ENCODE results near the gene FSTL4.

The FSTL4 gene

DNA sequence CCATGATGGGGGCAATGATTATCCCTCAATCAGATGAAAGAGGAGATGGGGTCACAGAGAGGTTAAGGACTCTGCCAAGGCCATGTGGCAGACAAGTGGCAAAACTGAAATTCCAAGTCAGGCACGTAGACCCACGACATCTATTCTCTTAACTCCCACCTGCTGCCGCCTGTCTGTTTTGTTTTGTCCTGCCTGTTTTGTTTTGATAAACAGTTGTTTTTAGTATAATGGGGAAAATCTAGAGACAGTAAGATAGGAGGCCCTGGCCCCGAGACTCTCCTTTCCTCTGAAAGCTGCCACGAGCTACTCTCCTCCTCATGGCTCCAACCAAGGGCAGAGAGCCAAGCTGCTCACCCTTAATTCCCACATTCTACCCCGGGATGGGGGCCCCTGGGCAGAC, 4.9 kb downstream of the FSTL4 start (continued):
- no peak for TF ChIP-seq ISL1 (CRISPR knock-in tag; IDR thresholded peaks at IDR 0.05)
- TF ChIP-seq TCF4 (CRISPR knock-in tag; IDR thresholded peaks at IDR 0.05; ENCODE audit: borderline replicate concordance), result no peak
- TF ChIP-seq, protein P1, sequence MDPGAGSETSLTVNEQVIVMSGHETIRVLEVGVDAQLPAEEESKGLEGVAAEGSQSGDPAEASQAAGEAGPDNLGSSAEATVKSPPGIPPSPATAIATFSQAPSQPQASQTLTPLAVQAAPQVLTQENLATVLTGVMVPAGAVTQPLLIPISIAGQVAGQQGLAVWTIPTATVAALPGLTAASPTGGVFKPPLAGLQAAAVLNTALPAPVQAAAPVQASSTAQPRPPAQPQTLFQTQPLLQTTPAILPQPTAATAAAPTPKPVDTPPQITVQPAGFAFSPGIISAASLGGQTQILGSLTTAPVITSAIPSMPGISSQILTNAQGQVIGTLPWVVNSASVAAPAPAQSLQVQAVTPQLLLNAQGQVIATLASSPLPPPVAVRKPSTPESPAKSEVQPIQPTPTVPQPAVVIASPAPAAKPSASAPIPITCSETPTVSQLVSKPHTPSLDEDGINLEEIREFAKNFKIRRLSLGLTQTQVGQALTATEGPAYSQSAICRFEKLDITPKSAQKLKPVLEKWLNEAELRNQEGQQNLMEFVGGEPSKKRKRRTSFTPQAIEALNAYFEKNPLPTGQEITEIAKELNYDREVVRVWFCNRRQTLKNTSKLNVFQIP (CRISPR knock-in tag; IDR thresholded peaks at IDR 0.05; ENCODE audit: borderline replicate concordance, low read depth), result no peak
- TF ChIP-seq ZNF8 (CRISPR knock-in tag; IDR thresholded peaks at IDR 0.05), result no peak

DNA sequence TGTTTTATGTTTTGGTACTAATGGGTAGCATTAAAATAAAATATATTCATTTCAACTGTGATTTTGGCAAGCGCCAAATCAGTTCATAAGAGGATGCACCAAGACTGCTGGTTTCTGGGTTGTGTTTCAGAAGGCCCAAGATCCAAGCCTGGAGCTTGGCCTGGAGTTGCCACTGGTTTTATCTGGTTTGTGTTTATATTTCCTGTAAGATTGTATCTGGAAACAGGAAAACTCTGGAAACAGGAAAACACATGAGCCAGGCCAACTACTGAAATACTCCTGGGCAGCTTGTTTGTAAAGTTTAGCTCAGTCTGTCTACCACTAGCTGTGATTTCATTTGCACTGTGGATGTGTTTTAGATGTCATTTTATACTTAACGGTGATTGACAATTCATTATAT, 5.5 kb downstream of the FSTL4 start:
- no peak for ATAC-seq
- no peak for TF ChIP-seq ZNF70 (CRISPR knock-in tag; IDR thresholded peaks at IDR 0.05)
- TF ChIP-seq SNAI2 (CRISPR knock-in tag; IDR thresholded peaks at IDR 0.05), result no peak
- no peak for TF ChIP-seq ZFP30 (CRISPR knock-in tag; IDR thresholded peaks at IDR 0.05)
- no peak for TF ChIP-seq CSDC2 (CRISPR knock-in tag; IDR thresholded peaks at IDR 0.05)

DNA sequence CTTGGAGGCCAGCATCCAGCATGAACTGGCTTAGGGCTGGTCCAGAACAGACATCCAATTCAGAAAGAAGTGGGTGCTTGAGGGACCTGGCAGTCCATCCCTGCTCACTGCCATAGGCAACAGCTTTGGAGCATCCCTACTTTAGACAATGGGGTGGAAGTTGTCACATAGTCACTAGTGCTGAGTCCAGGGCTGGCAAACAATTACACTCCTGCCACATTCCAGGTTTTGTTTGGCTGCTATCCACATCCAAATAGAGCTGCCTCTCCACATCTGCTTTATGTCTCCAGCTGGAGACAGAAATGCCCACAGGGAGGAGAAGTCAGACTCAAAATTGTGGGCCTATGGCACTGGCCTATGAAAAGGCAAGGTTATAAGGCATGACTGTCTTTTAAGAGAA, 7.0 kb downstream of the FSTL4 start:
- no peak; the same call in 2 of the 3 replicates for ATAC-seq
- TF ChIP-seq ISL1 (CRISPR knock-in tag; IDR thresholded peaks at IDR 0.05) (no peak), TCF4 (CRISPR knock-in tag; IDR thresholded peaks at IDR 0.05; ENCODE audit: borderline replicate concordance) (peak; percentile 68)
- TF ChIP-seq, protein P2, sequence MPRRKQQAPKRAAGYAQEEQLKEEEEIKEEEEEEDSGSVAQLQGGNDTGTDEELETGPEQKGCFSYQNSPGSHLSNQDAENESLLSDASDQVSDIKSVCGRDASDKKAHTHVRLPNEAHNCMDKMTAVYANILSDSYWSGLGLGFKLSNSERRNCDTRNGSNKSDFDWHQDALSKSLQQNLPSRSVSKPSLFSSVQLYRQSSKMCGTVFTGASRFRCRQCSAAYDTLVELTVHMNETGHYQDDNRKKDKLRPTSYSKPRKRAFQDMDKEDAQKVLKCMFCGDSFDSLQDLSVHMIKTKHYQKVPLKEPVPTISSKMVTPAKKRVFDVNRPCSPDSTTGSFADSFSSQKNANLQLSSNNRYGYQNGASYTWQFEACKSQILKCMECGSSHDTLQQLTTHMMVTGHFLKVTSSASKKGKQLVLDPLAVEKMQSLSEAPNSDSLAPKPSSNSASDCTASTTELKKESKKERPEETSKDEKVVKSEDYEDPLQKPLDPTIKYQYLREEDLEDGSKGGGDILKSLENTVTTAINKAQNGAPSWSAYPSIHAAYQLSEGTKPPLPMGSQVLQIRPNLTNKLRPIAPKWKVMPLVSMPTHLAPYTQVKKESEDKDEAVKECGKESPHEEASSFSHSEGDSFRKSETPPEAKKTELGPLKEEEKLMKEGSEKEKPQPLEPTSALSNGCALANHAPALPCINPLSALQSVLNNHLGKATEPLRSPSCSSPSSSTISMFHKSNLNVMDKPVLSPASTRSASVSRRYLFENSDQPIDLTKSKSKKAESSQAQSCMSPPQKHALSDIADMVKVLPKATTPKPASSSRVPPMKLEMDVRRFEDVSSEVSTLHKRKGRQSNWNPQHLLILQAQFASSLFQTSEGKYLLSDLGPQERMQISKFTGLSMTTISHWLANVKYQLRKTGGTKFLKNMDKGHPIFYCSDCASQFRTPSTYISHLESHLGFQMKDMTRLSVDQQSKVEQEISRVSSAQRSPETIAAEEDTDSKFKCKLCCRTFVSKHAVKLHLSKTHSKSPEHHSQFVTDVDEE (CRISPR knock-in tag; IDR thresholded peaks at IDR 0.05), result peak; percentile 44; the same call in 1 of the 2 replicates

DNA sequence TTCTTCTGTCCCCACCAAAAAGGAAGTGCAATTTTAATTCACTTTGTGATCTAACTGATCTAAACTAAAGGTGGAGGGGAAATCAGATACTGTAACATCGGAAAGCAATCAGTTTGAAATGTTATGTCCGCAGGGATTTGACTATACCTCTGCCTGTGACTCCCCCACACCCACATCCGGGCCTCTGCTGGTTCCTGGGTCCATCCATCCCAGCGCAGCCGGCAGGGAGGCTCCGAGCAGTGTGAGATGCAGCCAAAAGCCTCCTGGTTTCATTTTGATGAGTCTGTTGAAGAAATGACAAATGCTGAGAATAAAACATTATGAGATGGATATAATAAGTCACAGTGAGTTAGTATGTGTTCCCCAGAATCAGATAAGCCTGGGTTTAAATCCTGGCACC, 8.6 kb downstream of the FSTL4 start:
- TF ChIP-seq TCF4 (CRISPR knock-in tag; IDR thresholded peaks at IDR 0.05; ENCODE audit: borderline replicate concordance) (no peak), TOX (CRISPR knock-in tag; IDR thresholded peaks at IDR 0.05; ENCODE audit: borderline replicate concordance) (no peak), ZFP3 (CRISPR knock-in tag; IDR thresholded peaks at IDR 0.05) (no peak), ZC3H10 (CRISPR knock-in tag; IDR thresholded peaks at IDR 0.05) (no peak), ZFP30 (CRISPR knock-in tag; IDR thresholded peaks at IDR 0.05) (no peak)
- TF ChIP-seq, protein P2 (CRISPR knock-in tag; IDR thresholded peaks at IDR 0.05), result no peak
- TF ChIP-seq, protein P1 (CRISPR knock-in tag; IDR thresholded peaks at IDR 0.05; ENCODE audit: borderline replicate concordance, low read depth), result no peak
- no peak for ATAC-seq

DNA sequence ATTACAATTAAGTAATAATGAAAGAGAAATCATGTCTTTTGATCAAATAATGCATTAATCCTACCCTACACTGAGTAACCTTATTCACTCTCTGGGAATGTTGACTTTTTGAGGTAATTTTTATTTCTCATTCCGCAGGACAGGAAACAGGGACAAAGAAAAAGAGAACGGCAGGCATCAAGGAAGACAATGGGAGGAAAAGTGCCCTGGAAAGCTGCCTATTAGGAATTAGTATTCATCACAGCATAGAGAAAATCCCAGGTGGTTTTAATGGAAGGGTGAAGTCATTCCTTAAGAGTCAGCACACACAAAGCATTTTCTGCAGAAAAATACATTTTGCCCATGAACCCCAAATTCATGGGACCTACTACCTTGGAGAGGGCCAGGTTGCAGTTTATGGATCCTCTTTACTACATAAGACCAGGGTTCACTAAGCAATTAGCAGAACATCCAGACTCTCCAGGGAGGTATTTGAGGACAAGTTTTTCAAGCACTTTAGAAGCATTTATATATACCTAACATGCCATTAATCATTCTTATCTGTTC, 9.4 kb downstream of the FSTL4 start:
- TF ChIP-seq ZFP30 (CRISPR knock-in tag; IDR thresholded peaks at IDR 0.05), result no peak
- no peak for TF ChIP-seq RARB (CRISPR knock-in tag; IDR thresholded peaks at IDR 0.05)
- TF ChIP-seq, protein P1 (CRISPR knock-in tag; IDR thresholded peaks at IDR 0.05; ENCODE audit: borderline replicate concordance, low read depth), result no peak
- no peak for TF ChIP-seq PPARA (CRISPR knock-in tag; IDR thresholded peaks at IDR 0.05; ENCODE audit: borderline replicate concordance)
- TF ChIP-seq ZNF565 (CRISPR knock-in tag; conservative IDR thresholded peaks at IDR 0.05; ENCODE audit: low read depth), result no peak
- TF ChIP-seq, protein P2 (CRISPR knock-in tag; IDR thresholded peaks at IDR 0.05), result no peak
- ATAC-seq, result no peak
